ENCODE measurements around the gene GYPA. TPM values are rescaled to one million over a fixed set of nuclear protein-coding genes. Genes with fewer than 3 reads are reported as not detected.

GYPA gene
- total RNA-seq, 4 donors from 2014 or later, result 4.2 TPM; not detected in 3

- Histone ChIP-seq H3K27ac (no peak overlapping the region), H3K27me3 (no peaks in the 10 kb centered on the region), H3K36me3 (no peaks in the 10 kb centered on the region), H3K4me1 (no peaks in the 10 kb centered on the region), H3K4me3 (no peak overlapping the region), H3K9me3 (no peaks in the 10 kb centered on the region)
- DNase-seq, result no peak
- no peak for TF ChIP-seq POLR2A (IDR thresholded peaks at IDR 0.05)
- no peak for TF ChIP-seq CTCF (IDR thresholded peaks at IDR 0.05)
- intact Hi-C loops (cut with DNase I; ENCODE audit: low total_unique reads), result no loop called here
Observed at GRCh38 chr4:144181391-144181790, 40.9 kb upstream of the GYPA start.

- no peak for TF ChIP-seq CTCF (IDR thresholded peaks at IDR 0.05)
- no peak for TF ChIP-seq POLR2A (IDR thresholded peaks at IDR 0.05)
- Histone ChIP-seq H3K27ac (no peak overlapping the region), H3K4me1 (no peaks in the 10 kb centered on the region), H3K36me3 (no peaks in the 10 kb centered on the region), H3K9me3 (no peaks in the 10 kb centered on the region), H3K27me3 (no peaks in the 10 kb centered on the region), H3K4me3 (no peak overlapping the region)
- no peak for DNase-seq
- intact Hi-C loops (cut with DNase I; ENCODE audit: low total_unique reads), result no loop called here
Observed at GRCh38 chr4:144179152-144179739, 38.7 kb upstream of the GYPA start.

GRCh38 chr4:144178414-144178813 is 37.9 kb upstream of the GYPA start:
- Histone ChIP-seq H3K36me3 (no peaks in the 10 kb centered on the region), H3K4me1 (no peaks in the 10 kb centered on the region), H3K9me3 (no peaks in the 10 kb centered on the region), H3K27ac (no peak overlapping the region), H3K4me3 (no peak overlapping the region), H3K27me3 (no peaks in the 10 kb centered on the region)
- intact Hi-C loops (cut with DNase I; ENCODE audit: low total_unique reads), result no loop called here
- DNase-seq, result no peak
- TF ChIP-seq POLR2A (IDR thresholded peaks at IDR 0.05) (no peak), CTCF (IDR thresholded peaks at IDR 0.05) (no peak)

- intact Hi-C loops (cut with DNase I; ENCODE audit: low total_unique reads), result no loop called here
- TF ChIP-seq POLR2A (IDR thresholded peaks at IDR 0.05) (no peak), CTCF (IDR thresholded peaks at IDR 0.05) (no peak)
Observed at GRCh38 chr4:144176476-144176875, 36.0 kb upstream of the GYPA start.

GRCh38 chr4:144174401-144175067 is 34.0 kb upstream of the GYPA start:
- TF ChIP-seq POLR2A (IDR thresholded peaks at IDR 0.05) (no peak), CTCF (IDR thresholded peaks at IDR 0.05) (peak; percentile 35 to 54 (median 50))
- H3K4me1 ChIP-seq, result no peaks in the 10 kb centered on the region
- H3K27me3 ChIP-seq, result no peaks in the 10 kb centered on the region
- intact Hi-C loops (cut with DNase I; ENCODE audit: low total_unique reads), result no loop called here
- no peak for DNase-seq
- no peak overlapping the region for H3K4me3 ChIP-seq
- H3K36me3 ChIP-seq, result no peaks in the 10 kb centered on the region
- no peaks in the 10 kb centered on the region for H3K9me3 ChIP-seq
- no peak overlapping the region for H3K27ac ChIP-seq

More at GRCh38 chr4:144176476-144176875, 36.0 kb upstream of the GYPA start:
- H3K27ac ChIP-seq, result no peak overlapping the region
- no peaks in the 10 kb centered on the region for H3K4me1 ChIP-seq
- H3K4me3 ChIP-seq, result no peak overlapping the region
- DNase-seq, result no peak
- H3K9me3 ChIP-seq, result no peaks in the 10 kb centered on the region
- H3K36me3 ChIP-seq, result no peaks in the 10 kb centered on the region
- no peaks in the 10 kb centered on the region for H3K27me3 ChIP-seq

All from uterus (tissue), 4 donors.